Urothelium cell line (cell line): Measurements from ENCODE around the gene RAB22A.

Source experiments
- DNase-seq: peaks from one replicate; pipeline ENCODE4 v3.0.0; 2011; ENCODE audit warnings: low spot score, mixed read lengths
- FAIRE-seq: peaks from 2 replicates; lab custom pipeline; 2011; peaks lifted over from hg19 to GRCh38; lab: Jason Lieb, UNC

The RAB22A gene

GRCh38 chr20:58297394-58297793 is 12.1 kb upstream of the RAB22A start:
- DNase-seq (no peak), FAIRE-seq (no peak)

- FAIRE-seq (no peak), DNase-seq (no peak)
Measured at GRCh38 chr20:58300321-58300720, 9.2 kb upstream of the RAB22A start.

- FAIRE-seq (no peak), DNase-seq (no peak)
Measured at GRCh38 chr20:58303547-58303946, 6.0 kb upstream of the RAB22A start.

- FAIRE-seq (no peak), DNase-seq (no peak)
Measured at GRCh38 chr20:58305061-58305460, 4.5 kb upstream of the RAB22A start.

GRCh38 chr20:58306421-58307261 is 2.9 kb upstream of the RAB22A start:
- DNase-seq (peak; percentile 64), FAIRE-seq (peak; percentile 76)

GRCh38 chr20:58307270-58307669 is 2.2 kb upstream of the RAB22A start:
- FAIRE-seq (no peak), DNase-seq (no peak)

GRCh38 chr20:58308290-58308679 is 1.2 kb upstream of the RAB22A start:
- no peak for DNase-seq
- no peak for FAIRE-seq

- peak; percentile 89 for DNase-seq
Measured at GRCh38 chr20:58308680-58309527, 611 bp upstream of the RAB22A start.

GRCh38 chr20:58310291-58310782 is 822 bp downstream of the RAB22A start:
- no peak for FAIRE-seq

More at GRCh38 chr20:58308680-58309527, 611 bp upstream of the RAB22A start:
- no peak for FAIRE-seq

GRCh38 chr20:58312836-58313235 is 3.3 kb downstream of the RAB22A start:
- no peak for DNase-seq

More at GRCh38 chr20:58310291-58310782, 822 bp downstream of the RAB22A start:
- no peak for DNase-seq

GRCh38 chr20:58313396-58313795 is 3.9 kb downstream of the RAB22A start:
- DNase-seq: no peak

More at GRCh38 chr20:58312836-58313235, 3.3 kb downstream of the RAB22A start:
- FAIRE-seq: no peak

GRCh38 chr20:58321205-58321604 is 11.7 kb downstream of the RAB22A start:
- FAIRE-seq (no peak), DNase-seq (no peak)

More at GRCh38 chr20:58313396-58313795, 3.9 kb downstream of the RAB22A start:
- no peak for FAIRE-seq

- DNase-seq (no peak), FAIRE-seq (no peak)
Measured at GRCh38 chr20:58322083-58322482, 12.6 kb downstream of the RAB22A start.

GRCh38 chr20:58325912-58326311 is 16.4 kb downstream of the RAB22A start:
- no peak for DNase-seq
- FAIRE-seq: no peak

- FAIRE-seq: no peak
- no peak for DNase-seq
Measured at GRCh38 chr20:58327211-58327610, 17.7 kb downstream of the RAB22A start.

- no peak for DNase-seq
- no peak for FAIRE-seq
Measured at GRCh38 chr20:58328836-58329235, 19.3 kb downstream of the RAB22A start.

GRCh38 chr20:58329711-58330110 is 20.2 kb downstream of the RAB22A start:
- no peak for FAIRE-seq
- DNase-seq: no peak

- no peak for DNase-seq
- FAIRE-seq: no peak
Measured at GRCh38 chr20:58330249-58330648, 20.7 kb downstream of the RAB22A start.

- FAIRE-seq (no peak), DNase-seq (no peak)
Measured at GRCh38 chr20:58330687-58331086, 21.2 kb downstream of the RAB22A start.

GRCh38 chr20:58331961-58332551 is 22.5 kb downstream of the RAB22A start:
- DNase-seq (no peak), FAIRE-seq (no peak)

- no peak for FAIRE-seq
- DNase-seq: no peak
Measured at GRCh38 chr20:58339741-58340140, 30.2 kb downstream of the RAB22A start.
